Measurements from ENCODE around the gene SIL1. TPM values are rescaled to one million over a fixed set of nuclear protein-coding genes. Genes with fewer than 3 reads are reported as not detected.

The SIL1 gene
- total RNA-seq, 3 donors from 2014 or later (not counting 1 experiment from before 2014, with no cell fraction given) = 16.9 to 22.5 (median 22.4) TPM

DNA sequence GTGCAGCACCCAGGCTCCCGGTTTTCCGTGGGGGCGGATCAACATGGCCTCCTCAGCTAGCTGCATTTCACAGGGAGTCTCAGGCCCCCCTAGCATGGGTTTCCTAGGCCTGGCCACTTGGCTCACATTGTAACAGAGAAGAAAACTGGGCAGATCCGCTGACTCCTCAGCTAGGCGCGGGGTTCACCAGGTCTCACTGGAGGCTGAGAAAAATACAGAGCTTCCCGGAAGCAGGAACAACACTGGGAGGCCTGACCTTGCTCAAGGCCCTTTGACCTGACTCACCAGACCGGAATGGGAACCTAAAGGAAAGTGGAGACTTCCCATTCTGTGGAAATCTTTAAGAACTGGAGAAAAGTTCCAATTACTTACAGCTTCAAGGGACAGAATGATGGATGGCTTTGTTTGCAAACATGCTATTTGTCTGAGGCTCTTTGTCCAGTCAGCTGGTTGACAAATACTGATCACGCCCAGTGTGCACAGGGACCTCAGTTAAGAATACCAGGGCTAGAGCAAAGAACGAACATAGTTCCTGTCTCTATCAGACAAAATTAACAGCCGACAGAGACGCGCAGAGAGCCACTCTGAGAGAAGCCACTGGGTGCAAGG is 234.3 kb downstream of the SIL1 start:
- Histone ChIP-seq H3K36me3 (ENCODE audit: control insufficient read depth, insufficient read depth, low read length) (no peaks in the 10 kb centered on the region), H3K4me1 (ENCODE audit: control insufficient read depth, insufficient read depth, low read length) (no peaks in the 10 kb centered on the region), H3K27ac (ENCODE audit: low read length) (no peak overlapping the region), H3K27me3 (ENCODE audit: control insufficient read depth, insufficient read depth, low read length) (no peaks in the 10 kb centered on the region), H3K9me3 (ENCODE audit: control insufficient read depth, insufficient read depth, low read length) (no peaks in the 10 kb centered on the region), H3K4me3 (ENCODE audit: low read length) (no peak overlapping the region)
- ATAC-seq (no peak), DNase-seq (no peak)
- no peaks in the 10 kb centered on the region for H3K27me3 Mint-ChIP-seq (ENCODE audit: low read depth in 2 of 2)
- TF ChIP-seq, protein P1, sequence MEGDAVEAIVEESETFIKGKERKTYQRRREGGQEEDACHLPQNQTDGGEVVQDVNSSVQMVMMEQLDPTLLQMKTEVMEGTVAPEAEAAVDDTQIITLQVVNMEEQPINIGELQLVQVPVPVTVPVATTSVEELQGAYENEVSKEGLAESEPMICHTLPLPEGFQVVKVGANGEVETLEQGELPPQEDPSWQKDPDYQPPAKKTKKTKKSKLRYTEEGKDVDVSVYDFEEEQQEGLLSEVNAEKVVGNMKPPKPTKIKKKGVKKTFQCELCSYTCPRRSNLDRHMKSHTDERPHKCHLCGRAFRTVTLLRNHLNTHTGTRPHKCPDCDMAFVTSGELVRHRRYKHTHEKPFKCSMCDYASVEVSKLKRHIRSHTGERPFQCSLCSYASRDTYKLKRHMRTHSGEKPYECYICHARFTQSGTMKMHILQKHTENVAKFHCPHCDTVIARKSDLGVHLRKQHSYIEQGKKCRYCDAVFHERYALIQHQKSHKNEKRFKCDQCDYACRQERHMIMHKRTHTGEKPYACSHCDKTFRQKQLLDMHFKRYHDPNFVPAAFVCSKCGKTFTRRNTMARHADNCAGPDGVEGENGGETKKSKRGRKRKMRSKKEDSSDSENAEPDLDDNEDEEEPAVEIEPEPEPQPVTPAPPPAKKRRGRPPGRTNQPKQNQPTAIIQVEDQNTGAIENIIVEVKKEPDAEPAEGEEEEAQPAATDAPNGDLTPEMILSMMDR (IDR thresholded peaks at IDR 0.05) = no peak
- no peak overlapping the region for H3K27ac Mint-ChIP-seq
- H3K36me3 Mint-ChIP-seq = no peaks in the 10 kb centered on the region
- intact Hi-C loops (cut with micrococcal nuclease) = no loop called here
- H3K9me3 Mint-ChIP-seq = no peaks in the 10 kb centered on the region
- peaks cover 0 to 6% of the 10 kb centered on the region in 2 donors for H3K4me1 Mint-ChIP-seq
- H3K4me3 Mint-ChIP-seq = no peak overlapping the region
- 97% methylated on average over 13 of the region's 13 CpGs for WGBS (ENCODE audit: insufficient coverage)

DNA sequence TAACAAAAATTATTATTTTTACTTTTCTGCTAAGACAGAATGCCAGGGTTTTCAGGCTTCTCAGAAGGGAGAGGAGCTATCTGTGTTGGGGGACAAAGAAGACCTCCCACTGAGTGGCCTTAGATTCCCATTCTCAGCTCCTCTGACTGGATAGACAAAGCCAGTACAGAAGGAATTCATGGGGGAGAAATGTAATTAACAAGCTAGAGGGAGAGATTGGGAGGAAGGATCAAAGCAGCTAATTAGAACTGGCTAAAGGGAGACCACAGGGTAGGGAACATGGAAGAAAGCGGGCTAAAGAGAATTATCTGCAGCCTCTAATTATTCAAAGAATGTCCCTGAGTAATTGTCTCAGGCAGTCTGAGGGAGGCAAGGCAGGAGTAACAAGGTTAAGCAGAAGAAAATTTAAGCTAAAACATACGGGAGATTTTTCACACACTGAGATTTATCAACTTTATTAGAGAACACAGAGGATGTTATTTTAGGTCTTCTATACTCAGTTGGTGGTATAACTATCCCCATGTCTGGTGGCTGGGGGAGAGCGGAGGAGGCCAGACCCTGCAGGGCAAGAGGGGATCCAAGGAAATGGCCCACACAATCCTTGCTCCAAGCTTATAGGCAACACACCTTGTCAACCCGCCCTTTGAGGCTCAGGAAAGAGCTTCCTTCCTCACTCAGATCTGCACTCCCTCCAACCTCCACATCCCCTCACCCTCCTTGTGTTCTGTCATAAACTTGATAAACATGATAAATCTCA is 235.4 kb downstream of the SIL1 start:
- Mint-ChIP-seq H3K4me1 (no peaks in the 10 kb centered on the region), H3K4me3 (no peak overlapping the region), H3K27ac (no peak overlapping the region), H3K9me3 (no peaks in the 10 kb centered on the region), H3K36me3 (no peaks in the 10 kb centered on the region), H3K27me3 (ENCODE audit: low read depth in 2 of 2) (no peaks in the 10 kb centered on the region)
- Histone ChIP-seq H3K36me3 (ENCODE audit: control insufficient read depth, insufficient read depth, low read length) (no peaks in the 10 kb centered on the region), H3K27me3 (ENCODE audit: control insufficient read depth, insufficient read depth, low read length) (no peaks in the 10 kb centered on the region), H3K4me1 (ENCODE audit: control insufficient read depth, insufficient read depth, low read length) (no peaks in the 10 kb centered on the region), H3K9me3 (ENCODE audit: control insufficient read depth, insufficient read depth, low read length) (no peaks in the 10 kb centered on the region), H3K4me3 (ENCODE audit: low read length) (no peak overlapping the region), H3K27ac (ENCODE audit: low read length) (no peak overlapping the region)
- DNase-seq (no peak), ATAC-seq (no peak)
- TF ChIP-seq, protein P1 (IDR thresholded peaks at IDR 0.05) = no peak
- WGBS (ENCODE audit: insufficient coverage) = 92% methylated on average over 3 of the region's 4 CpGs
- intact Hi-C loops (cut with micrococcal nuclease) = no loop called here

DNA sequence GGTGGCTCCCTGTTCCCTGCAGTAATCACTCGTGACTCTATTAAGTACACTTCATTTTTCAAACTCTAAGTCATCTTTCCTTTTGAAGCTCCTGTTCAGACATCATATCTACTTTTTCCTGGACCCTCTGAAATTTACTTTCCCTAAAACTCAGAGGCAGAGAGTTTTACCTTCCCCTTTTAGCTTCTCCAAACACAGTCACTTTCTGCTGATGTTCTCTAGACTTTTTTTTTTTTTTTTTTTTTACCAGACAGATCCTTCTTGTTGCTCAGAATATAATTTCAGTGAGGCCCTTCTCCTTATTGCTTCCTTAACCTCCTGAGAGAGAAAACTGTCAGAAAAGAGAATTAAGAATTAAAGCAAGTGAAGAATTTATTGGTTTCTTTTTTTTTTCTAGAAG is 236.4 kb downstream of the SIL1 start:
- no peak overlapping the region for H3K4me3 Mint-ChIP-seq
- H3K4me3 ChIP-seq (ENCODE audit: low read length) = no peak overlapping the region
- H3K9me3 Mint-ChIP-seq = no peaks in the 10 kb centered on the region
- no peak for DNase-seq
- H3K27ac ChIP-seq (ENCODE audit: low read length) = no peak overlapping the region
- no peaks in the 10 kb centered on the region for H3K4me1 ChIP-seq (ENCODE audit: control insufficient read depth, insufficient read depth, low read length)
- no peaks in the 10 kb centered on the region for H3K36me3 Mint-ChIP-seq
- ATAC-seq = no peak
- H3K27me3 Mint-ChIP-seq (ENCODE audit: low read depth in 2 of 2) = no peaks in the 10 kb centered on the region
- no peaks in the 10 kb centered on the region for H3K4me1 Mint-ChIP-seq
- WGBS (ENCODE audit: insufficient coverage) = 96% methylated on average over 1 of the region's 1 CpG
- H3K9me3 ChIP-seq (ENCODE audit: control insufficient read depth, insufficient read depth, low read length) = no peaks in the 10 kb centered on the region
- no peak overlapping the region for H3K27ac Mint-ChIP-seq
- intact Hi-C loops (cut with micrococcal nuclease) = no loop called here
- TF ChIP-seq, protein P1 (IDR thresholded peaks at IDR 0.05) = no peak
- H3K27me3 ChIP-seq (ENCODE audit: control insufficient read depth, insufficient read depth, low read length) = no peaks in the 10 kb centered on the region
- H3K36me3 ChIP-seq (ENCODE audit: control insufficient read depth, insufficient read depth, low read length) = no peaks in the 10 kb centered on the region

Data from natural killer cell (primary cell).